HepG2 (cell line): ENCODE results near the gene PLCB1. TPM values are rescaled to one million over a fixed set of nuclear protein-coding genes. Genes with fewer than 3 reads are reported as not detected.

Experiments used
- ATAC-seq: fragments of 200-7000 bp; cut with Tn5 transposase; 3 replicates; pipeline ENCODE4 v1.9.1; 2020; ENCODE audit warnings: mild to moderate bottlenecking, moderate library complexity
- BruUV-seq: library from RNA; stranded (reverse); fragments of 400-500 nt; replicated peaks from 2 replicates; lab custom pipeline; 2021; lab: Mats Ljungman, UMichigan
- CTCF ChIA-PET: fragments of 300-600 bp; formaldehyde crosslinking; extraction: SDS; loops from one replicate; lab custom pipeline; 2021; ENCODE audit warnings: low total read pairs, inconsistent platforms, low intra/inter-chr PET ratio; lab: Yijun Ruan, JAX
- POLR2A ChIA-PET: fragments of 350-600 bp; sonication (Branson Sonifier 250); formaldehyde crosslinking; loops from one replicate; lab custom pipeline; 2020; ENCODE audit warnings: antibody characterized with exemption, inconsistent platforms; lab: Yijun Ruan, JAX
- DNase-seq: peaks from one replicate; pipeline ENCODE4 v3.0.0-alpha.2; 2015; ENCODE audit warnings: low spot score
- FAIRE-seq: peaks from 3 replicates; lab custom pipeline; 2011; peaks lifted over from hg19 to GRCh38; lab: Jason Lieb, UNC
- H2AFZ ChIP-seq: one replicate; pipeline ENCODE4 v1.6.1; 2011; ENCODE audit warnings: low read length, inconsistent platforms
- H3K27ac ChIP-seq: fragments of 300-600 bp; 3 replicates; pipeline ENCODE4 v1.8.0; 2011; ENCODE audit warnings: mixed run types, mild to moderate bottlenecking, mixed read lengths, low read length, inconsistent platforms; ENCODE audit not compliant: insufficient read depth; ENCODE audit errors: extremely low read length
- H3K27me3 ChIP-seq, 2 experiments: fragments of 200-600 bp in 1 of 2; 2 replicates in 1 of 2; 3 replicates in 1 of 2; pipeline versions ENCODE4 v1.6.0 to v1.8.0; 2011; ENCODE audit warnings: low read length in 2 of 2, mild to moderate bottlenecking in 2 of 2, moderate library complexity in 2 of 2, inconsistent platforms in 1 of 2; ENCODE audit not compliant: insufficient read depth in 2 of 2, control insufficient read depth in 1 of 2
- H3K36me3 ChIP-seq, 2 experiments: fragments of 200-600 bp in 1 of 2; replicated peaks in 1 of 2; 2 replicates in 1 of 2; 3 replicates in 1 of 2; pipeline versions ENCODE4 v1.5.1 to v1.8.0; 2011; ENCODE audit warnings: low read length in 2 of 2, inconsistent platforms in 1 of 2; ENCODE audit not compliant: insufficient read depth in 2 of 2, control insufficient read depth in 1 of 2
- H3K4me1 ChIP-seq: 2 replicates; pipeline ENCODE4 v1.5.1; 2012; ENCODE audit warnings: low read length, inconsistent platforms; ENCODE audit not compliant: insufficient read depth
- H3K4me2 ChIP-seq: 2 replicates; pipeline ENCODE4 v1.6.0; 2011; ENCODE audit warnings: low read depth, low read length, inconsistent platforms
- H3K4me3 ChIP-seq, 3 experiments: fragments of 200-600 bp in 1 of 3; sonication (generic), shearing (Covaris generic) in 1 of 3; replicated peaks in 1 of 3; 2 replicates each; pipeline ENCODE4 v1.5.1; 2011 to 2016; ENCODE audit warnings: low read length in 3 of 3, inconsistent platforms in 2 of 3, low read depth in 2 of 3, mild to moderate bottlenecking in 2 of 3, control low read depth in 1 of 3, mixed read lengths in 1 of 3; ENCODE audit not compliant: insufficient read depth in 1 of 3
- H3K79me2 ChIP-seq: one replicate; pipeline ENCODE4 v1.6.1; 2011; ENCODE audit warnings: low read length, inconsistent platforms; ENCODE audit not compliant: insufficient read depth
- H3K9ac ChIP-seq: 2 replicates; pipeline ENCODE4 v1.6.0; 2011; ENCODE audit warnings: mild to moderate bottlenecking, low read depth, low read length, inconsistent platforms; ENCODE audit not compliant: insufficient read depth
- H3K9me3 ChIP-seq: 2 replicates; pipeline ENCODE4 v1.5.1; 2012; ENCODE audit warnings: mild to moderate bottlenecking, low read length
- H4K20me1 ChIP-seq: 2 replicates; pipeline ENCODE4 v1.6.0; 2011; ENCODE audit warnings: inconsistent platforms, mild to moderate bottlenecking, low read length, moderate library complexity; ENCODE audit not compliant: insufficient read depth
- EP300 ChIP-seq, 3 experiments: sonication (generic) in 1 of 3; formaldehyde crosslinking in 1 of 3; IDR thresholded peaks; 2 replicates each; pipeline versions ENCODE4 v1.5.1 to v1.6.1; 2011 to 2020; ENCODE audit warnings: low read depth in 2 of 3, low read length in 2 of 3, borderline replicate concordance in 1 of 3, improper control_type of control experiment in 1 of 3, mild to moderate bottlenecking in 1 of 3, missing genetic modification reagents in 1 of 3, moderate library complexity in 1 of 3
- JUN ChIP-seq: sonication (generic); formaldehyde crosslinking; IDR thresholded peaks from 2 replicates; pipeline ENCODE4 v1.4.0; 2020; ENCODE audit warnings: mild to moderate bottlenecking, missing genetic modification reagents
- SP140L ChIP-seq: sonication (generic); formaldehyde crosslinking; IDR thresholded peaks from 2 replicates; pipeline ENCODE4 v1.4.0; 2020; ENCODE audit warnings: missing genetic modification reagents, borderline replicate concordance
- ZNF841 ChIP-seq: sonication (generic); formaldehyde crosslinking; IDR thresholded peaks from 2 replicates; pipeline ENCODE4 v1.8.1; 2023; ENCODE audit warnings: missing genetic modification reagents, borderline replicate concordance
- WGBS: methylation state at CpG from one replicate; pipeline ENCODE4 v1.1.6; 2017; ENCODE audit warnings: low lambda C conversion rate; 5-methylcytosine and 5-hydroxymethylcytosine counted together
- in situ Hi-C: cut with HindIII; loops from 2 replicates; pipeline ENCODE4 v1.10.0; 2017; ENCODE audit warnings: low pct_unique_long_range_greater_than_20kb; ENCODE audit not compliant: extremely low pct_ligation_motif_present
- intact Hi-C: fragments of 100-400 bp; cut with micrococcal nuclease; formaldehyde crosslinking; loops from one replicate; pipeline ENCODE4 v1.10.0; 2022; ENCODE audit not compliant: unreplicated experiment
- polyA plus RNA-seq, 8 experiments: library from polyadenylated mRNA; depleted of rRNA in 3 of 8; stranded (reverse) in 7 of 8; unstranded in 1 of 8; fragments of >200 nt; fragmentation: Illumina TruSeq in 4 of 8; extraction: Trizol in 4 of 8; gene quantifications; 2 replicates each; pipeline versions ENCODE4 v1.2.1 to v1.2.3, GENCODE V29; 2011 to 2016; ENCODE audit warnings: low read depth in 4 of 8, missing spikeins in 1 of 8, mixed read lengths in 1 of 8; ENCODE audit not compliant: insufficient read depth in 1 of 8
- total RNA-seq, 5 experiments: library from RNA; depleted of rRNA; stranded (reverse); fragments of >200 nt; fragmentation: Illumina TruSeq; extraction: Trizol; gene quantifications; 2 replicates each; pipeline ENCODE4 v1.2.3, GENCODE V29; 2016; ENCODE audit warnings: low read depth in 1 of 5

The PLCB1 gene
- total and polyA plus RNA-seq, 2 of the 13 experiments (the other 11 are each of a cell fraction or from before 2014, with no cell fraction given) = 42.4 to 55.9 TPM

- no peak for FAIRE-seq
- no TSS peak for BruUV-seq
These were observed 14.4 kb upstream of the PLCB1 start for GRCh38 chr20:8117636-8118035.

GRCh38 chr20:8118039-8118438 lies 14.0 kb upstream of the PLCB1 start:
- no peak for ATAC-seq
- POLR2A ChIA-PET = no interaction called here
- Histone ChIP-seq H3K9ac (no peak overlapping the region), H3K4me3 (no peak overlapping the region), H3K36me3 (peaks cover 0 to 12% of the 10 kb centered on the region in 2 experiments; a peak in 4 of 5 replicates), H2AFZ (no peak overlapping the region), H3K4me1 (peaks cover 37% of the 10 kb centered on the region), H4K20me1 (no peaks in the 10 kb centered on the region), H3K27me3 (no peaks in the 10 kb centered on the region), H3K27ac (no peak overlapping the region), H3K4me2 (no peak overlapping the region), H3K79me2 (peaks cover 24% of the 10 kb centered on the region), H3K9me3 (no peaks in the 10 kb centered on the region)
- BruUV-seq = no TSS peak
- TF ChIP-seq SP140L (CRISPR knock-in tag) (no peak), ZNF841 (CRISPR knock-in tag) (0 out of 2 replicates have a peak, but pooled peaks have one; percentile 31)
- 100% methylated on average over 1 of the region's 1 CpG for WGBS
- in situ Hi-C loops (no loop called here), intact Hi-C loops (no loop called here)
- CTCF ChIA-PET = no interaction called here
- DNase-seq = no peak
- FAIRE-seq = no peak

More at GRCh38 chr20:8117636-8118035, 14.4 kb upstream of the PLCB1 start:
- peaks cover 24% of the 10 kb centered on the region for H3K79me2 ChIP-seq
- H3K4me3 ChIP-seq = no peak overlapping the region
- H4K20me1 ChIP-seq = no peaks in the 10 kb centered on the region
- no peak overlapping the region for H3K9ac ChIP-seq
- H3K4me2 ChIP-seq = no peak overlapping the region
- over 99% methylated on average over 3 of the region's 3 CpGs for WGBS
- intact Hi-C loops = no loop called here
- H3K36me3 ChIP-seq = peaks cover 0 to 12% of the 10 kb centered on the region in 2 experiments; a peak in 4 of 5 replicates
- ChIA-PET CTCF (no interaction called here), POLR2A (no interaction called here)
- in situ Hi-C loops = no loop called here
- no peaks in the 10 kb centered on the region for H3K27me3 ChIP-seq
- no peak for TF ChIP-seq JUN (CRISPR knock-in tag)
- no peak for TF ChIP-seq EP300 (IDR thresholded peaks at IDR 0.05; ENCODE audit: low read depth in 2 of 2, low read length in 2 of 2)
- peak; percentile 37; the same call in 1 of the 2 replicates for TF ChIP-seq EP300 (CRISPR knock-in tag; IDR thresholded peaks at IDR 0.05; ENCODE audit: borderline replicate concordance)
- H3K27ac ChIP-seq = no peak overlapping the region
- H3K9me3 ChIP-seq = no peaks in the 10 kb centered on the region
- H2AFZ ChIP-seq = no peak overlapping the region
- no peak for ATAC-seq
- H3K4me1 ChIP-seq = peaks cover 37% of the 10 kb centered on the region
- DNase-seq = no peak
